Cerebellar cortex (tissue), 1 donor: ENCODE results near the gene ITFG1.
"Not testable (repeated sequence)": the region's sequence is repeated elsewhere in the genome, so short reads cannot be mapped to it uniquely, and the experiment has no call there.

Experiments used
- DNase-seq: peaks from one replicate; pipeline ENCODE4 v3.0.0-alpha.2; 2015; ENCODE audit warnings: low spot score

The ITFG1 gene

DNA sequence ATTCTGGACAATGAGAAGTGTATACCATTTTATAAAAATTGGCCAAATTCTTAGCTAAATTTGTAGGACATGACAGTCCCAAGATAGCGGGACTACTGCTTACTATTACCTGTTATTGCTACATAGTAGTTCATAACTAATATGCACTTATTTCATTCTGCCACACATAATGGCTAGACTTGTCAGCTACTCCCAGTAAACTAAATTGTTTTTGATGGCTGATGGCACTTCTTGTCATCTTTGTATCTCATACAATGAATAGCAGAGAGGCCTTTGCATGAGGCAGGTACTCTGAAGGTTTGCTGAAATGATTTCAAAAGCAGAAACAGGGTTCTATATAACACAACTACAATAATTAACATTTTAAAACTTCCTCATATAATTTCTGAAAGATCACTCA lies 44.0 kb downstream of the ITFG1 start:
- DNase-seq: no peak

DNA sequence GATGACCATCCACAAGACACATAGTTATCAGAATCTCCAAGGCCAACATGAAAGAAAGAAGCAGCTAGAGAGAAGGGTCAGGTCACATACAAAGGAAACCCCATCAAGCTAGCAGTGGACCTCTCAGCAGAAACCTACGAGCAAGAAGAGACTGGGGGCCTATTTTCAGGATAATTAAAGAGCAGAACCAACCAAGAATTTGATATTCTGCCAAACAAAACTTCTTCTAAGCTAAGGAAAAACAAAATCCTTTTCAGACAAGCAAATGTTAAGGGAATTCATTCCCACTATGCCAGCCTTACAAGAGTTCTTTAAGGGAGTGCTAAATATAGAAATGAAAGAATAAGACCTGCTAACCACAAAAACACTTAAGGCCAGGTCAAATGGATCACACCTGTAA lies 47.8 kb downstream of the ITFG1 start:
- DNase-seq: no peak

DNA sequence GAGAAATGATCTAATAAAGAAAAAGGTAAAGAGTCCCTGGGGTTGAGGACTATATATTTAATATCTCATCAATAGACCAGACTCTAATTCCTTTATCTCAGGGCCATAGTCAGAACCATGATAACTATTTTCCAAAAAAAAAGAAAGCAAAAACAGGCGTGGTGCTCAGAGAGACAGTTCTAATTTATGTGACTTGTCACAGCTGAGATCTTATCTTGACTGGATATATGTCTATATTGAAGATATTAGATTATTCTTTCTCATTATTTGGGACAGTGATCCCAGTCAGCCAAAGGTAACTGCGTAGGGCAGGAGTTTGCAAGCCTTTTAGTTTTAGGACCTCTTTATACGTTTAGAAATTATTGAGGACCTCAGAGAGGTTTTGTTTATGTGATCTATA lies 52.4 kb downstream of the ITFG1 start:
- DNase-seq: no peak

DNA sequence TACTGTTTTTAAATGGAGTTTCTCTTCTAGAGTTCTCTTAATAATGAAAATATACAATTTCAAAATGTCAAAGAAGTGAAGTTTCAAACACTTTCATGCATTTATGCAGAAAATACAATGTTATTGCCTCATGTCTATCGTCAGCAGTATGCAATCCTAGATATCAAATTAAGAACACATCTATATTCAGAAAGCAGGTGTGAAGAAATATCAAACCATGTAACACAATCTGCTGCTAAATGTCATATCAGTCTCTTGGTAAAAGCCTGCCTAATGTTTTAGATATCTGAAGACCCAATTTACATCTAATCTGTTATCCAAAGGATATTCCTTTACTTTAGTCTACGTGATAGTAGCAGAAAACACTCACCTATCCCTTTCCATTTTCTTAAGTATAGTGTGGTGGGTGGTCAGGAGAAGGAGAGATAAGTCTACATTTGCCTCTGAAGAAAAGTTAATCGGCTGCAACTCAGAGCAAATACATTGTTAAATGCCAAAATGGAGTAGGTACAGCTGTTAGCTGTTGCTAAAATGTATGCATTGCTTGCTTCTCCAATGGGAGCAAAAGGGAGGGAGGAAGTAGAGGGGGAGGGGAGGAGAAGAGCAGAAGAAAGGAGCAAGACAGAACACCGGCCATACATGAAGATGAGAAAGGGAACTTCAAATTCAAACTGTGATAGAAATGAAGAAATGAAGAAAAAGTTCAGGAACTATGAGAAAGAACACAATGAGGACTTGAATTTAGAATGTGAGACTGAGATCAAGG lies 64.9 kb downstream of the ITFG1 start:
- DNase-seq: no peak

DNA sequence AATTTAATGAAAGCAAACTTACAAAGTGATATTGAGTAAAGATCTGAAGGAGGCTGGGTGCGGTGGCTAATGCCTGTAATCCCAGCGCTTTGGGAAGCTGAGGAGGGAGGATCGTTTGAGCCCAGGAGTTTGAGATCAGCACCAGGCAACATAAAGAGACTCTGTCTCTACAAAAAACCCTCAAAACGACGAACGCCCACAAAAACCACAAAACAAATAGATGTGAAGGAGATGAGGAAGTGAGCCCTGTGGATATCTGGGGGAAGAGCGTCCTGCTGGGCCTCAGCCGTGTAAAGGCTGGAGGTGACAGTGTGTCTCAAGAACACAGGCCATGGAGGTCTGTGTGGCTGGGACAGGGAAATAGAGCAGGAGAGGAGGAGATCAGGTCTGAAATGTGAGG lies 68.8 kb downstream of the ITFG1 start:
- DNase-seq: no peak

DNA sequence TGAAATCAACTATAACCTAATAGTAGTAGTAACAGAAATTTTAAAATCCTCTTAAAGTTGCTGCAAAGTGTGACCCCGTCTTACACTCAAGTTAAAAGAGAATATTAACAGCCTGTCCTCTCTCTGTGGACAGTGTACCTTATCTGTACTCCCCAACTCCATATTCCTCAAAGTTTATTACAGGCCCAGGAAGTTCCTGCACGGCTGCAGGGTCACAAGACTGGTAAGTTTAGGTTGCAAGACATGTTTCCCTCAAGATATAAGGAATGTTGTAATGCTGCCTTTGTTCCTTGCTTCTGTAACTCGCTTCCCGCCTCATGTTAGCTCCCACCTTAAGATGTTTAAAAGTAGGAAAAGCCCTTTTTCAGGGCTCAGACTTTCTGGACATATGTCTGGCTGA lies 72.2 kb downstream of the ITFG1 start:
- no peak for DNase-seq

DNA sequence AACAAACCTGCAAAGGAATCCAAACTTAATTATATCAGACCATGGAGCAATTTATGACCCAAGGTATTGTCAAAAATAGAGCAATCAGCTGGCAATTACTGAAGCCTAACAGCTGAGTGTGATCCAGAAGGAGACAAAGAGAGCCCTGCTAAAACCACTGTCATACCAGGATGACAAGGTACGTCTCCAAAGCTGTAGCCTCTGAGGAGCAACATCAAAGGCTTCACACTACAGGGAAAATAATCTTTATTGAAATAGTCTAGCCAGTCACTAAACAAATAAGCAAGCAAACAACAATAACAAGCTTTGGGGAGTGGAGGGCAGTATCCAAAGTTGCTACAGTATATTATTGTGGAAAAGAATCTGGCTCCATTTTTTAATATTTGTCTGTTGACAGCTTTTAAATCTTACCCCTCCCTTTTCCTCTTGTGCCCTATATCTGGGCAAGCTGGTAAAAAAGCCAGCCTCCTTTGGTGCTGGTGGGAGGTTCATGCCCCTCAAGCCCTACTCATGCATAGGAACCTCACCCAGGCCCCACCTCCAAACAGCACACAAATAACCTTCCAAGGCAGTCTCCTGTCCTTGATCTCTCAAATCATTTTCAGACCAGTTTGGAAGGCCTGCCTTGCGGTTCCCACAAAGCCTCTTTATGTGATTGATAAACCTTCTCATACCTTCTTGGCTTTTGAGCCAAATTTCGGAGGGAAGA lies 73.7 kb downstream of the ITFG1 start:
- DNase-seq: no peak

DNA sequence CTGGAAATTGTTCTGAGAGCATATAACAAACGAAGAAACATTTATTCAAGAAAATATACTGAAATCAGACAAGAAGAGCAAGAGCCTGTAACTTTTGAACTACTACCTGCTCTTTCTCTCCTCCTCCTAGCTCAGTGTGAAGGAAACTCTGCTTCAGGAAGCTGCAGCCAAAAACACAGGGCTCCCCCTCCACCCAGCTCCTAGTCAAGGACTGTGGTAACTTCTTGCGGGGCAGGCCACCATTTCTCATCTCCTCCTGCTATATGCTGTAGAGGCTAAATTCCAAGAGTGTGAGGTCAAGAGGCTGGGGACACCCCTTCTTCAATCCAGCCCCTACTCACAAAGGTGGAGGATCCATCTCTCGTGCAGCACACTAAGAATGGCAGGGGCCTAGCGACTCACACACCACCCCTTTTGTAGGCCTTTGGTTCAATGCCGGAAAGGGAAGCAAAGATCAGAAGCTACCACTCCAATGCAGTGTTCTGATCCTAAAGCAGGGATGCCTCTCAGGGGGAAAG lies 74.6 kb downstream of the ITFG1 start:
- no peak for DNase-seq

DNA sequence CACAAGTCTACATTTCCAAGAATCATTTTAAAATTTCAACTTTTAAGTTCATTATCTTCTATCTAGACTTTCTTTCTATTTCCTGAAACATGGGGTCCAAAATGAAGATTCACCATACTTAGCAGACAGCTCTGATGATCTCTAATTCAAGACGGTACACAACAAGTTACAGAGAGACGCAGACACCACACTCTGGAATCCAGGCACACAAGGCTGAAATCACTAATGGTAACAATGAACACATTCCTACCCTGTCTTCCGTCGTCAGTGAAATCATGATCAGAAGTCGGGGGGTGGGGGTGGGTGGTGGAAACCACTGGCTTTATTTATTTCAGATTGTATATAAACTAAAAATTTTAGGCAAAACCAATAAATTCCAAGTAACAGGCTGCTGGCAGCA lies 78.5 kb downstream of the ITFG1 start:
- DNase-seq: no peak

DNA sequence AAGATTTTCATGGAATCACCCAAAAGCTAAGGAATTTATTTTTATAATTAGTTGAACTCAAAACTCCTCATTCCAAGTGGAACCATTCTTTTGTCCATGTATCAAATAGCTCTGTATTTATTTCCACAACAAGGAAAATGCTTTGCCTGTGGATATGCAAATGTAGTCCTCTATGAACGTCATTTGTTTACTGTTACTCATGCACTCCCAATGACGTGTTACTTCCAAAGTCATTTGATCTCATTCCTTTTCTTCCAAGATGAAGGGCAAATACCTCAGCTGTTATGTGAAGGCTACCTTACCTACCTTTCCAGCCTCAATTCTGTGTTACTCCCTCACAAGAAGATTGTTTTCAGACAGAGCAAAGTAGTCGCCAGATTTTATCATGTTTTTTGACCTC lies 83.7 kb downstream of the ITFG1 start:
- no peak for DNase-seq

DNA sequence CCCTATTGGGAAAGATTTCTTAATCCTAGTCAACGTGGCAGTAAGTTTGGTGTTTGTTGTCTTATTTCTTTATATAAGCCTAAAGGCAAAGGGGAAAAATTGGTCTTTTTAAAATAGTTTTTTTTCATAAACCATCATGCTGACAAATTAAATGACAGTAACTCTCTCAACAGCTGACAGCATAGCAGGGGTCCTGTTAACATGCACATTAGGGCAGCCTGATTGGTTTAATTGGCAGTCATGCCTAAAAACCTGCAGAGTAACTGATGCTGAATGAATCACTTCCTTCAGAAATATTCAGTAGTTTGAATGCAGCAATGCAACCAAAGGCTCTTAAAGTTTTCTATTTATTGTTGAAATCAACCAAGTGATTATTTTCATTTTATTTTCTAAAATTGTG lies 85.4 kb downstream of the ITFG1 start:
- peak; percentile 56 for DNase-seq

DNA sequence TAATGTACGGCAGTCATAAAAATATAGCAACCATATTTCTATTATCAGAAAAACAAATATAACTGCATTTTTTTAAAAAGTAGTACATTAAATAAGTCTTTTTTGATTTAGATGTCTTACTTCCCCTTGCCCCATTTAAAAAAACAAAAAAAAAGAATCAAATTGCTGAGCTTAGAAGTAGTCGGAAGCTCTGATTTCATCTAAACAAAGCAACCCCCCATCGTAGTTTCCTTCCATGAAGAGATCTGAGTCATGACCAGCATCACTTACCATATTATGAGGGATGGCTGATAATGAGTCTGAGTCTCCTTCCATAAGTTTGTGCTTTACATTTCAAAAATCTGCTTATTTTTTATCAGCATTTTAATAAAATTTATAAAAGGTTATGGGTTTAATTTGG lies 86.2 kb downstream of the ITFG1 start:
- no peak for DNase-seq

DNA sequence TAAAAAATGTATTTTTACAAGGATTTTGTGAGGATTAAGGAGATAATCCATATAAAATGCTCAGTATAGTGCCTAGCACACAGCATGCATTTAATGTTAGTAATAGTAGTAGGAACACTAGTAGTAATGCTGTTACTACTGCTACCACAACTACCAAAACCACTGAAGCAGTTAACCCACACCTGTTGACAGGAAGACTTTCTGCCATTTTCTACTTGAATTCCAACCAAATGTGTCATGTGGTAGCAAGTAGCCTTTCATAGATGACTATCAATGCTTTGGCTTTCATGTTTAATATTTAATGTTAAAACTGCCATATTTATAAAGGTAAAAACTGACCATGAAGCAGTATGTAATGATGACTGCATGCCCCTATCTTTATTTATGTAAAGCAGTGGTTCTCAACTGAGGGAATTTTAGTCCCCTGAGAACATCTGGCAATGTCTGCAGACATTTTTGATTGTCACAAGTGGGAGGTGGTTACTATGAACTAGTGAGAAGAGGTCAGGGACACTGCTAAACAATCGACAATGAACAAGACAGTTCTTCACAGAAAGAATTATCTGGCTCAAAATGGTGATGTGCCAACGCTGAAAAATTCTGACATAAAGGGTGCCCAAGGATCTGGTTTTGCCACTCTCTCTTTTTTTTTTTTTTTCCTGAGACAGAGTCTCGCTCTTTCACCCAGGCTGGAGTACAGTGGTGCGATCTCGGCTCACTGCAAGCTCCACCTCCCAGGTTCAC lies 89.4 kb downstream of the ITFG1 start:
- no peak for DNase-seq

DNA sequence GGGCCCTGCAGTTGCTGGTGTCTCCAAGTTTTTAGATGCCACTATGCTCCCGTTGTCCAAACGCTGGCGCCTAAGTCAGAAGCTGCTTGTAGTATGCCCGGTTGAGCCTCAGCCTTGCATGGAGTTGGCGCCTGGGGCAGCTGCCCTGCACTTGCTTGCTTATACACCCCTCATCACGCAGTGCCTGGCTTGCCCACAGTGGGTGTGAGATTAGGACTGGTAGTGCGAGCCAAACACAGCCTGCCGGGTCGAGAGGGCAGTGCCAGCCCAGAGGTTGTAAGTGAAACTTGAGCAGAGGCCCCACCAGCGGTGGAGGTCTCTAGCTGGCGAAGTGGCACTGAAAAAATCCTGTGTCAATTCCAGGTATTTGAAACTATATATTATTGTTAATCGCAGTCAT lies 90.3 kb downstream of the ITFG1 start:
- no peak for DNase-seq

DNA sequence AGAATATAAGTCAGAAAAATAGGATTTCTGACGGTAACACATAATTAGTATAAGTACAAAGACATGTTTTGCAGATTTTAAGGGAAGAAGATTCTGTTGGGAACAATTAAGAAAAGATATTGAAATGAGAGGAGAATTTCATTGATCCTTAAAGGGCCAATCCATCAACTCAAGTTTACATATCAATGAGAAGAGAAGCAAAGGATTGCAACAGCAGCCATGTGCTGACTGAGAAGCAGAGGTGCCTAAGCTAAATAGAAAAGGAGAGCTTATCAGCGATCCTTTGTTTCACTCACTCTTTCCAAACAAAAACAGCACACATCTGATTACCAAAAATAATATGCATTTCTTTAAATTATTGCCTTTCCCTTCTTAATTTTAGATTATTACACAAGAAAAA lies 94.6 kb downstream of the ITFG1 start:
- no peak for DNase-seq

DNA sequence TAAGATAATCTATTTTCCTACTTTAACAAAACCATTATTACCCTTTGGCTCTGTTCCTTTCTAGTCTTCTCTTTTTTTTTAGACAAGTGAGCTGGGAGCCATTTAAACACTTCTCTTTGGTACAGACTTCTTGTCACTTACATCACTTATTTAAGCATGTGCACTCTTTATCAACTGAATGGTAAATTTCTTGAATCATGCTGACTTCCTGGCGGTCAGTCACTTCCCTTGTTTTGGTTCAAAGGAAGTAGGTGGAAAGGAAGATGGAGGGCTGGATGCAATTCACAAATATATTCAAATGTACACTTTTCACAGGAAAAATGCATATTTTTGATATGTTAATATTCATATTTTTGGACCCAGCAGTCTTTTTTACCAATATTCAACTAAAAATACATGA lies 97.1 kb downstream of the ITFG1 start:
- DNase-seq: no peak

DNA sequence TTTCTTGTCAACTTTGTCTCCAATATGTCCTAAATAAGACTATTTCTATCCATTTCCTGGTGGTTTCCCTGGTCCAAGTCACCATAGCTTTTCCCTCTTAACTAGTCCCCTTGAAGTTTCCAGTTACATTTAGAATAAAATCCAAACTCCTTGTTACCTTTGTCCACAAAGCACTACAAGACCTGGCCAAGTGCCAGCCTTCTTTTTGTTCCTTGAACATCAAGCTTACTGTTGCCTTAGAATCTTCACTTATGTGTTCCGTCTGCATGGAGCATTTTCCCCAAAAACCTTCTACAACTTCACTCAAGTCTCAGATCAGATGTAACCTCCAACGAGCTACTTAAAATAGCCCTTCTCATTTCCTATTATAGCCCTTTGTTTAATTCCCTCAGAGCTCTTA lies 101.4 kb downstream of the ITFG1 start:
- peak; percentile 10 for DNase-seq

DNA sequence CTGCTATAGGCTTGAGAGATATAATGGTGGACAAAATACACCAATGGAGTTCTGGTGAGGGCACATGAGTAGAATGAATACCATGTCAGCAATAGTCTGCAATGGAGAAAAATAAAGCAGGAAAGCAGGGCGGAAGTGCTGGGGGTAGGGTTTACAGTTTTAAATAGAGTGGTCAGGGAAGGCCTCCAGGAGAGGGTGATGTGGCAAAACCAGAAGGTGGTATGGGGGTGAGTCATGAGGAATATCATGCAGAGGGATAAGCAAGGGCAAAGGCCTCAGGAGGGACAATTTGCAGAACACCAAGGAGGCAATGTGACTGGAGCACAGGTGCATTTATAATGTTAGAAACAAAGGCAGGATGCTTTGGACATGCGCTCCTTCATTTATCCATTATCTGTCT lies 102.0 kb downstream of the ITFG1 start:
- no peak for DNase-seq

DNA sequence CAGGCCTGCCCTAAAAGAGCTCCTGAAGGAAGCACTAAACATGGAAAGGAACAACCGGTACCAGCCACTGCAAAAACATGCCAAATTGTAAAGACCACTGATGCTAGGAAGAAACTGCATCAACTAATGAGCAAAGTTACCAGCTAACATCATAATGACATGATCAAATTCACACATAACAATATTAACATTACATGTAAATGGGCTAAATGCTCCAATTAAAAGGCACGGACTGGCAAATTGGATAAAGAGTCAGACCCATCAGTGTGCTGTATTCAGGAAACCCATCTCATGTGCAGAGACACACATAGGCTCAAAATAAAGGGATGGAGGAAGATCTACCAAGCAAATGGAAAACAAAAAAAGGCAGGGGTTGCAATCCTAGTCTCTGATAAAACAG lies 111.8 kb downstream of the ITFG1 start:
- not testable (repeated sequence) for DNase-seq

DNA sequence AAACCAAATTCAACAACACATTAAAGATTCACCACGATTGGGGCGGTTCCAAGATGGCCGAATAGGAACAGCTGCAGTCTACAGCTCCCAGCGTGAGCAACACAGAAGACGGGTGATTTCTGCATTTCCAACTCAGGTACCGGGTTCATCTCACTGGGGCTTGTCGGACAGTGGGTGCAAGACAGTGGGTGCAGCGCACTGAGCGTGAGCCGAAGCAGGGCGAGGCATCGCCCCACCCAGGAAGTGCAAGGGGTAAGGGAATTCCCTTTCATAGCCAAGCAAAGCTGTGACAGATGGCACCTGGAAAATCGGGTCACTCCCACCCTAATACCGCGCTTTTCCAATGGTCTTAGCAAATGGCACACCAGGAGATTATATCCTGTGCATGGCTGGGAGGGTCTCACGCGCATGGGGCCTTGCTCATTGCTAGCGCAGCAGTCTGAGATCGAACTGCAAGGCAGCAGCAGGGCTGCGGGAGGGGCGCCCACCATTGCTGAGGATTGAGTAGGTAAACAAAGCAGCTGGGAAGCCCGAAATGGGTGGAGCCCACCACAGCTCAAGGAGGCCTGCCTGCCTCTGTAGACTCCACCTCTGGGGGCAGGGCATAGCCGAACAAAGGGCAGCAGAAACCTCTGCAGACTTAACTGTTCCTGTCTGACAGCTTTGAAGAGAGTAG lies 113.7 kb downstream of the ITFG1 start:
- DNase-seq: not testable (repeated sequence)

DNA sequence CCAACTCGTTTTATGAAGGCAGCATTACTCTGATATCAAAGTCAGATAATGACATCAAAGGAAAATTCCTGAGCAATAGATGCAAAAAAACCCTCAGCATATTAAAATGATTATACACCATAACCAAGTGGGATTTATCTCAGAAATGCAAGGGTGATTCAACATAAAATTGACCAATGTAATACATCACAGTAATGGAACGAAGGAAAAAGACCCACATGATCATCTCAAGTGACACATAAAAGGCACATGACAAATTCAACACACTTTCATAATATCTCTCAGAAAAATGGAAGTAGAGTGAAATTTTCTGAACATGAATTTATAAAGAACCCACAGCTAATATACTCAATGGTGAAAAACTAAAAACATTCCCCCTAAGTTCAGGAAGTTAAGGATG lies 118.8 kb downstream of the ITFG1 start:
- no peak for DNase-seq

DNA sequence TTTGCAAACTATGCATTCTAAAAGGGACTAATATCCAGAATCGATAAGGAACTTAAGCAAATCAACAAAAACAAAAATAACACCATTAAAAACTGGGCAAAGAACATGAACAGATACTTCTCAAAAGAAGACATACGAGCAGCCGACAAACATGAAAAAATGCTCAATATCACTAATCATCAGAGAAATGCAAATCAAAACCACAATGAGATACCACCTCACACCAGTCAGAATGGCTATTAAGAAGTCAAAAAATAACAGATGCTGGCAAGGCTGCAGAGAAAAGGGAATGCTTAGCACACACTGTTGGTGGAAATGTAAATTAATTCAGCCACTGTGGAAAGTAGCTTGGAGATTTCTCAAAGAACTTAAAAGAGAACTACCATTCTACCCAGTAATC lies 130.3 kb downstream of the ITFG1 start:
- not testable (repeated sequence) for DNase-seq
